ENCODE measurements around the gene TRIO.

TRIO gene

DNA sequence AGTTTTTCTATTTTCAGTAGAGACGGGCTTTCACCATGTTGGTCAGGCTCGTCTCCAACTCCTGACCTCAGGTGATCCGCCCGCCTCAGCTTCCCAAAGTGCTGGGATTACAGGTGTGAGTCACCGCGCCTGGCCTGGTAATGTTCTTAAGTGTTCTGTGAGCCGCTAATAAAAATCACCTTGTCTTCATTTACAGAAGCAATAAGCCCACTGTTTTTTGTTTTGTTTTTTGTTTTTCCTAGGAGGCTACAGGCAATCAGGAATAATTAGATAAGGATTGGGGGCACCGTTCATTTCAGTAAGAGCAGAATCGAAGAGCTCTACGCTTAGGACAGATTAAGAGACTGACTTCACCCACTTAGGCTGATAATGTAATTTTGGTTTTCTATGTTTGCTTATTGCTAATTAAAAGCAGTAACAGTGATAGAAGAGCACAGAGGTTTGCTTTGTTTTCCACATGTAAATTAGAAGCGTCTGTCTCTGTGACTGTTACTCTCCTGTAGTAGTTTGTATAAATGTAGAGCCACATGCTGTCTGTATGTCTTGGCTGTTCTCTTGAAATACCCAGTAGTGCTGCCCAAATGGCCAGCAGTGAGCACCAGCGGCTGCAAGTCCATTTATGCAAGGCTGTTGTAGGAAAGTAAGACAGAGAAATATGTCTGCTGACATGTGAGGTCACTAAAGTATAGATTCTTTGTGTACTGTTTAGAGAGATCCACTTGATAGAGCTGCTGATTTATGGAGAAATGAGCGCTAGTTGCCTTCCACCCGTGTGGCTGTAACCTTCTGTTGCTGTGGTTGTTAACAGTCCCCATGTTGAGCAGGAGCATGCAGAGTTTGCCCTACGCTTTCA is 30.5 kb downstream of the TRIO start:
- H4K8ac ChIP-seq (ENCODE audit: low read depth, low read length) = no peak overlapping the region
- no peaks in the 10 kb centered on the region for H3K27me3 ChIP-seq (ENCODE audit: insufficient read depth, low read length)
- H3K4me3 ChIP-seq (ENCODE audit: low read depth, low read length) = no peak overlapping the region
- no peak overlapping the region for H2AK5ac ChIP-seq (ENCODE audit: low read length)
- no peaks in the 10 kb centered on the region for H3K9me3 ChIP-seq (ENCODE audit: insufficient read depth, low read depth, low read length)
- H2BK120ac ChIP-seq (ENCODE audit: insufficient read depth, low read length, poor library complexity) = peak overlapping the region; percentile 49
- peaks cover 16 to 27% of the 10 kb centered on the region in 2 experiments for H3K4me1 ChIP-seq (ENCODE audit: control insufficient read depth in 1 of 2, insufficient read depth in 2 of 2, low read length in 2 of 2)
- H3K9ac ChIP-seq (ENCODE audit: low read length) = no peak overlapping the region
- no peak overlapping the region for H2BK12ac ChIP-seq (ENCODE audit: low read length)
- H3K4ac ChIP-seq (ENCODE audit: low read depth, low read length) = peak overlapping the region; percentile 22
- H2BK5ac ChIP-seq (ENCODE audit: low read depth, low read length, poor library complexity) = peak overlapping the region; percentile 18
- peak overlapping the region; percentile 10 for H4K91ac ChIP-seq (ENCODE audit: low read depth, low read length)
- peaks cover 0 to 2% of the 10 kb centered on the region in 2 experiments for H3K36me3 ChIP-seq (ENCODE audit: control insufficient read depth in 1 of 2, insufficient read depth in 2 of 2, low read length in 2 of 2)
- H3K23ac ChIP-seq (ENCODE audit: low read length) = no peak overlapping the region
- H3K18ac ChIP-seq (ENCODE audit: low read length) = peak overlapping the region; percentile 45
- no peak overlapping the region for H2AFZ ChIP-seq (ENCODE audit: insufficient read depth, low read length, poor library complexity)
- H3K14ac ChIP-seq (ENCODE audit: low read length) = no peak overlapping the region
- peak; percentile 64 to 75 for DNase-seq
- H3K27ac ChIP-seq (ENCODE audit: low read depth, low read length) = peak overlapping the region; percentile 52
- H3K4me2 ChIP-seq (ENCODE audit: low read length) = peak overlapping the region; percentile 13
- no CpG with 5 or more reads among the region's 15 CpGs for WGBS (ENCODE audit: extremely low coverage, insufficient coverage, insufficient read length)
- peak overlapping the region; percentile 19 for H4K12ac ChIP-seq (ENCODE audit: low read depth, low read length)
- H3K79me2 ChIP-seq (ENCODE audit: control insufficient read depth, insufficient read depth, low read length, poor library complexity) = peaks cover 15% of the 10 kb centered on the region
- peaks cover 4% of the 10 kb centered on the region for H3K79me1 ChIP-seq (ENCODE audit: low read length)

DNA sequence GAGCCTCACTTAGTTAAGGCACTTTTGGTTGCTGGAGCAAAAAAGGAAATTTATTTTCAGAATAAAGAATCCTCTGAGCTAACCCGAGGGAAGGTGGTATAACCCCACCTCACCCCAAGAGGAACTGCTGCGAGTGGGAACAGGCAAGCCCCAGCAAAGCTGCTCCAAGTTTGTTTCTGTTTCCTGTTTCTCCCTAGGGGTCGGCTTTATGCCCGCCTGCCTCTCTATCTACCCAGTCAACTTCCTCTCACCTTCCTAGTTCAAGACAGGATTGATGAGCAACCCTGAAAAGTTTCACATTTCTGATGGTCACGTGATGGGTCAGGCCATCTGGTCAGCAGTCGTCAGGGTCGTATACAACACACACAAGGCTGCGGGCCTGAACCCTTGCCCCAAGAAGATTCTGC is 31.1 kb downstream of the TRIO start:
- Histone ChIP-seq H3K36me3 (ENCODE audit: control insufficient read depth in 1 of 2, insufficient read depth in 2 of 2, low read length in 2 of 2) (peaks cover 0 to 2% of the 10 kb centered on the region in 2 experiments), H3K79me2 (ENCODE audit: control insufficient read depth, insufficient read depth, low read length, poor library complexity) (peaks cover 14% of the 10 kb centered on the region), H3K23ac (ENCODE audit: low read length) (no peak overlapping the region), H2BK5ac (ENCODE audit: low read depth, low read length, poor library complexity) (peak overlapping the region; percentile 18), H4K91ac (ENCODE audit: low read depth, low read length) (peak overlapping the region; percentile 10), H2AK5ac (ENCODE audit: low read length) (no peak overlapping the region), H3K18ac (ENCODE audit: low read length) (peak overlapping the region; percentile 45), H4K8ac (ENCODE audit: low read depth, low read length) (no peak overlapping the region), H4K12ac (ENCODE audit: low read depth, low read length) (peak overlapping the region; percentile 19), H3K4me1 (ENCODE audit: control insufficient read depth in 1 of 2, insufficient read depth in 2 of 2, low read length in 2 of 2) (peaks cover 18 to 29% of the 10 kb centered on the region in 2 experiments), H3K9me3 (ENCODE audit: insufficient read depth, low read depth, low read length) (no peaks in the 10 kb centered on the region), H2BK120ac (ENCODE audit: insufficient read depth, low read length, poor library complexity) (peak overlapping the region; percentile 49), H3K9ac (ENCODE audit: low read length) (no peak overlapping the region), H3K4ac (ENCODE audit: low read depth, low read length) (peak overlapping the region; percentile 22), H2AFZ (ENCODE audit: insufficient read depth, low read length, poor library complexity) (no peak overlapping the region), H3K14ac (ENCODE audit: low read length) (no peak overlapping the region), H3K4me3 (ENCODE audit: low read depth, low read length) (no peak overlapping the region), H3K79me1 (ENCODE audit: low read length) (peaks cover 6% of the 10 kb centered on the region), H3K27ac (ENCODE audit: low read depth, low read length) (peak overlapping the region; percentile 52), H3K27me3 (ENCODE audit: insufficient read depth, low read length) (no peaks in the 10 kb centered on the region), H3K4me2 (ENCODE audit: low read length) (peak overlapping the region; percentile 13), H2BK12ac (ENCODE audit: low read length) (no peak overlapping the region)
- WGBS (ENCODE audit: extremely low coverage, insufficient coverage, insufficient read length) = no CpG with 5 or more reads among the region's 8 CpGs
- peak; percentile 69 to 85 for DNase-seq

DNA sequence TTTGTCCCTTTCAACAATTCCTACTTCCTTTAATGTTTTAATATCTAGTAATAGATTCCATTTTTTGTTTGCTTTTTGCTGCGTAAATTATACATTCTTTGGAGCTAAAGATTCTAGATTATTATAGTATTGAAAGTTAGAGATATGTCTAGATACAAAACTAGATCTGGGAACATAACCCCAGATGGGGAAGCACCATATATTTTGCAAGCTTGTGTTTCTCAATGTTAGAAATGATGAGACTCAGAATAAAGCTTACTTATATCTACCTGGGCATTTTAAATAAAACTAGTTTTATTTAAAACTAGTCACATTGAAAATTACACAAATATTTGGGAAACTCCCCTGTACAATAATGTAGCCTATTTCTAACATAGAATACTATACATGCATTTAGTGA is 32.2 kb downstream of the TRIO start:
- no CpG with 5 or more reads among the region's 1 CpG for WGBS (ENCODE audit: extremely low coverage, insufficient coverage, insufficient read length)
- peaks cover 0 to 2% of the 10 kb centered on the region in 2 experiments for H3K36me3 ChIP-seq (ENCODE audit: control insufficient read depth in 1 of 2, insufficient read depth in 2 of 2, low read length in 2 of 2)
- H2AK5ac ChIP-seq (ENCODE audit: low read length) = no peak overlapping the region
- H3K4ac ChIP-seq (ENCODE audit: low read depth, low read length) = peak overlapping the region; percentile 60
- no peak overlapping the region for H2BK12ac ChIP-seq (ENCODE audit: low read length)
- H4K12ac ChIP-seq (ENCODE audit: low read depth, low read length) = no peak overlapping the region
- no peak overlapping the region for H3K23ac ChIP-seq (ENCODE audit: low read length)
- peaks cover 24 to 35% of the 10 kb centered on the region in 2 experiments for H3K4me1 ChIP-seq (ENCODE audit: control insufficient read depth in 1 of 2, insufficient read depth in 2 of 2, low read length in 2 of 2)
- no peak overlapping the region for H3K27ac ChIP-seq (ENCODE audit: low read depth, low read length)
- H3K79me1 ChIP-seq (ENCODE audit: low read length) = peaks cover 11% of the 10 kb centered on the region
- no peak overlapping the region for H4K91ac ChIP-seq (ENCODE audit: low read depth, low read length)
- no peak overlapping the region for H3K4me2 ChIP-seq (ENCODE audit: low read length)
- no peak overlapping the region for H4K8ac ChIP-seq (ENCODE audit: low read depth, low read length)
- no peak overlapping the region for H3K14ac ChIP-seq (ENCODE audit: low read length)
- H3K27me3 ChIP-seq (ENCODE audit: insufficient read depth, low read length) = no peaks in the 10 kb centered on the region
- H3K4me3 ChIP-seq (ENCODE audit: low read depth, low read length) = no peak overlapping the region
- H2BK5ac ChIP-seq (ENCODE audit: low read depth, low read length, poor library complexity) = no peak overlapping the region
- H3K18ac ChIP-seq (ENCODE audit: low read length) = no peak overlapping the region
- H3K9ac ChIP-seq (ENCODE audit: low read length) = no peak overlapping the region
- DNase-seq = no peak
- no peaks in the 10 kb centered on the region for H3K9me3 ChIP-seq (ENCODE audit: insufficient read depth, low read depth, low read length)
- H2BK120ac ChIP-seq (ENCODE audit: insufficient read depth, low read length, poor library complexity) = no peak overlapping the region
- H2AFZ ChIP-seq (ENCODE audit: insufficient read depth, low read length, poor library complexity) = no peak overlapping the region
- peaks cover 20% of the 10 kb centered on the region for H3K79me2 ChIP-seq (ENCODE audit: control insufficient read depth, insufficient read depth, low read length, poor library complexity)

DNA sequence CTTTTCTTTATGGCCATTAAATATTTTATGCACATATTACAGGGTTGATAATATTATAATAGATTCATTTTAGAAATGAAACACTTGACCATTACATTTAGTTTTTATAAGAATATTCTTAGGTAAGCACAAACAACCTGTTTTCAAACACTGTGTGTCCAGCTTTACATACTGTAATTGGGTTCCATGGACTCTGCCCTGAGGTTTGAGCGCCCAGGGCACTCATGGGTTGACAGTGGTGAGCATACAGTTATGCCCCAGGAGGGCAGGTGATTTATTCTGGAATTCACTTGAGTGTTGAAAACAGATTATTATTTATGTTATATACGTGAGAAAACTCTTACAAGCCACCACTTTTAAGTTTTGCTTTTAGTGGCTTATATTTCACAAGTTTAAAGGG is 33.7 kb downstream of the TRIO start:
- Histone ChIP-seq H3K27me3 (ENCODE audit: insufficient read depth, low read length) (no peaks in the 10 kb centered on the region), H3K79me1 (ENCODE audit: low read length) (peaks cover 13% of the 10 kb centered on the region), H2AFZ (ENCODE audit: insufficient read depth, low read length, poor library complexity) (no peak overlapping the region), H2BK120ac (ENCODE audit: insufficient read depth, low read length, poor library complexity) (no peak overlapping the region), H3K23ac (ENCODE audit: low read length) (no peak overlapping the region), H4K8ac (ENCODE audit: low read depth, low read length) (no peak overlapping the region), H3K4me3 (ENCODE audit: low read depth, low read length) (no peak overlapping the region), H3K79me2 (ENCODE audit: control insufficient read depth, insufficient read depth, low read length, poor library complexity) (peaks cover 24% of the 10 kb centered on the region), H3K4ac (ENCODE audit: low read depth, low read length) (no peak overlapping the region), H3K36me3 (ENCODE audit: control insufficient read depth in 1 of 2, insufficient read depth in 2 of 2, low read length in 2 of 2) (peaks cover 0 to 2% of the 10 kb centered on the region in 2 experiments), H2BK5ac (ENCODE audit: low read depth, low read length, poor library complexity) (no peak overlapping the region), H3K9me3 (ENCODE audit: insufficient read depth, low read depth, low read length) (no peaks in the 10 kb centered on the region), H3K4me1 (ENCODE audit: control insufficient read depth in 1 of 2, insufficient read depth in 2 of 2, low read length in 2 of 2) (peaks cover 30 to 42% of the 10 kb centered on the region in 2 experiments), H4K91ac (ENCODE audit: low read depth, low read length) (no peak overlapping the region), H3K14ac (ENCODE audit: low read length) (no peak overlapping the region), H2AK5ac (ENCODE audit: low read length) (no peak overlapping the region), H2BK12ac (ENCODE audit: low read length) (no peak overlapping the region), H3K27ac (ENCODE audit: low read depth, low read length) (no peak overlapping the region), H4K12ac (ENCODE audit: low read depth, low read length) (no peak overlapping the region), H3K9ac (ENCODE audit: low read length) (no peak overlapping the region), H3K4me2 (ENCODE audit: low read length) (no peak overlapping the region), H3K18ac (ENCODE audit: low read length) (no peak overlapping the region)
- WGBS (ENCODE audit: extremely low coverage, insufficient coverage, insufficient read length) = no CpG with 5 or more reads among the region's 2 CpGs
- no peak for DNase-seq

All from trophoblast cell (in vitro differentiated cells and primary cell).